Measurements from ENCODE around the gene ZNF687. TPM values are rescaled to one million over a fixed set of nuclear protein-coding genes. Genes with fewer than 3 reads are reported as not detected.
A peak's percentile ranks its signal among the peaks of the same experiment; 100 is the strongest.

The ZNF687 gene
- polyA plus RNA-seq, 1 experiment = 19.8 TPM

DNA sequence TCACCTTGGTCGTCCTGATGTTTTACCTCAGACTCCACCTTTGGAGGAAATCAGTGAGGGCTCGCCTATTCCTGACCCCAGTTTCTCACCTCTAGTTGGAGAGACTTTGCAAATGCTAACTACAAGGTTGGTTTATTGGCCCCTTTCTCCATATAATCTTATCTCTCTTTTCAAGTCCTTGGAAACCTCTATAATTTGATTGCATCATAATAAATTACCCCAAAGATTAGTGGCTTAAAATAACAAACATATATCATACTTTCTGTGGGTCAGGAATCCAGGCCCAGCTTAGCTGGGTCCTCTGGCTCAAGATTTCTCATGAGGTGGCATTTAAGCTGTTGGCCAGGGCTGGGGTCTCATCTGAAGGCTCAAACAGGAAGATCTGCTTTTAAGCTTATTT, 39.7 kb upstream of the ZNF687 start:
- H3K36me3 ChIP-seq (ENCODE audit: control insufficient read depth, insufficient read depth, low read length) = peaks cover 30% of the 10 kb centered on the region
- no peaks in the 10 kb centered on the region for H3K27me3 ChIP-seq (ENCODE audit: control insufficient read depth, insufficient read depth, low read length)
- TF ChIP-seq, protein P1, sequence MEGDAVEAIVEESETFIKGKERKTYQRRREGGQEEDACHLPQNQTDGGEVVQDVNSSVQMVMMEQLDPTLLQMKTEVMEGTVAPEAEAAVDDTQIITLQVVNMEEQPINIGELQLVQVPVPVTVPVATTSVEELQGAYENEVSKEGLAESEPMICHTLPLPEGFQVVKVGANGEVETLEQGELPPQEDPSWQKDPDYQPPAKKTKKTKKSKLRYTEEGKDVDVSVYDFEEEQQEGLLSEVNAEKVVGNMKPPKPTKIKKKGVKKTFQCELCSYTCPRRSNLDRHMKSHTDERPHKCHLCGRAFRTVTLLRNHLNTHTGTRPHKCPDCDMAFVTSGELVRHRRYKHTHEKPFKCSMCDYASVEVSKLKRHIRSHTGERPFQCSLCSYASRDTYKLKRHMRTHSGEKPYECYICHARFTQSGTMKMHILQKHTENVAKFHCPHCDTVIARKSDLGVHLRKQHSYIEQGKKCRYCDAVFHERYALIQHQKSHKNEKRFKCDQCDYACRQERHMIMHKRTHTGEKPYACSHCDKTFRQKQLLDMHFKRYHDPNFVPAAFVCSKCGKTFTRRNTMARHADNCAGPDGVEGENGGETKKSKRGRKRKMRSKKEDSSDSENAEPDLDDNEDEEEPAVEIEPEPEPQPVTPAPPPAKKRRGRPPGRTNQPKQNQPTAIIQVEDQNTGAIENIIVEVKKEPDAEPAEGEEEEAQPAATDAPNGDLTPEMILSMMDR (IDR thresholded peaks at IDR 0.05; ENCODE audit: insufficient read depth, low read depth, low read length) = no peak
- no peak for DNase-seq (ENCODE audit: low read depth)
- POLR2A ChIA-PET = no interaction called here
- no peak overlapping the region for H3K4me3 ChIP-seq (ENCODE audit: low read depth, low read length)
- CTCF ChIA-PET = interaction anchor here (0.6 to 2.5 kb wide), 2 partner anchors 10 to 248 kb away, joined by 3 to 13 read pairs; no protein-coding TSS in a partner anchor

DNA sequence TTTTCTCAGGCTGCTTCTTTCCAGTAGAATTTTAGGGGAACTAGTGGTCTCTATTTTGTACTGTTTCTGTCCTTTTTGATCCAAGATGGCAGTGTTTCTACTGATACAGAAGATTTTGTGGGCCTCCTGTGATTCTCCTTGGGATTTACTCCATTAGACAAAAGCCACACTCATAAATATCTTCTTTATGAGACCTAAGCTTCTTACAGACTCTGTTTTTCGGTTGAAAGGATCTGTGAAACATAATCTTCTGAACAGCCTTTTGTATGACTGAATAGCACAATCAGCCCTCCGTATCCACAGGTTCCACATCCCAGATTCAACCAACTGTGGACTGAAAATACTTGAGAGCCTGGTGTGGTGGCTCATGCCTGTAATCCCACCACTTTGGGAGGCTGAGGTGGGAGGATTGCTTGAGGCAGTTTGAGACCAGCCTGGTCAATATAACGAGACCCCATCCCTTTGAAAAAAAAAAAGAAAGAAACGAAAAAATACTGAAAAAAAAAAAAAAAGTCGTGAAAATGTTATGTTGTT, 38.3 kb upstream of the ZNF687 start:
- POLR2A ChIA-PET = no interaction called here
- DNase-seq (ENCODE audit: low read depth) = no peak
- H3K36me3 ChIP-seq (ENCODE audit: control insufficient read depth, insufficient read depth, low read length) = peaks cover 30% of the 10 kb centered on the region
- TF ChIP-seq, protein P1 (IDR thresholded peaks at IDR 0.05; ENCODE audit: insufficient read depth, low read depth, low read length) = no peak
- H3K27me3 ChIP-seq (ENCODE audit: control insufficient read depth, insufficient read depth, low read length) = no peaks in the 10 kb centered on the region
- CTCF ChIA-PET = interaction anchor here (2.5 kb wide), 1 partner anchor 9 kb away, joined by 13 read pairs; no protein-coding TSS in a partner anchor
- no peak overlapping the region for H3K4me3 ChIP-seq (ENCODE audit: low read depth, low read length)

DNA sequence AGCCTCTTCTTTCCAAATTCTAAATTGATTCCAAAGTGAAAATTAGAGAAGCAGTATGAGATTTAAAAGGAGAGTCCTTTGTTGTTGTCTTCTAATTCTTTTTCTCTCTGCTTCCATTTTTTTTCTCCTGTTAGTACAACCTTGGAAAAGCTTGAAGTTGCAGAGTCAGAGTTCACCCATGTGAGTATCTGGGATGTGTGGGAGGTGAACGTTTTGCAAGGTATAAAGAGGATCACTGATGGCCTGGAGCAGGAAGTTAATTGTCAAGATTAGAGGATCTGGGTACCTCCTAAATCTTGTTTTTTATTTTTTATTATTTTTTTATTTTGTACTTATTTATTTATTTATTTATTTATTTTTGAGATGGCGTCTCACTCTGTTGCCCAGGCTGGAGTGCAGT, 35.3 kb upstream of the ZNF687 start:
- POLR2A ChIA-PET = interaction anchor here (1.4 kb wide), 1 partner anchor 57 kb away, joined by 3 read pairs; the partner anchor contains the start of gene VPS72

DNA sequence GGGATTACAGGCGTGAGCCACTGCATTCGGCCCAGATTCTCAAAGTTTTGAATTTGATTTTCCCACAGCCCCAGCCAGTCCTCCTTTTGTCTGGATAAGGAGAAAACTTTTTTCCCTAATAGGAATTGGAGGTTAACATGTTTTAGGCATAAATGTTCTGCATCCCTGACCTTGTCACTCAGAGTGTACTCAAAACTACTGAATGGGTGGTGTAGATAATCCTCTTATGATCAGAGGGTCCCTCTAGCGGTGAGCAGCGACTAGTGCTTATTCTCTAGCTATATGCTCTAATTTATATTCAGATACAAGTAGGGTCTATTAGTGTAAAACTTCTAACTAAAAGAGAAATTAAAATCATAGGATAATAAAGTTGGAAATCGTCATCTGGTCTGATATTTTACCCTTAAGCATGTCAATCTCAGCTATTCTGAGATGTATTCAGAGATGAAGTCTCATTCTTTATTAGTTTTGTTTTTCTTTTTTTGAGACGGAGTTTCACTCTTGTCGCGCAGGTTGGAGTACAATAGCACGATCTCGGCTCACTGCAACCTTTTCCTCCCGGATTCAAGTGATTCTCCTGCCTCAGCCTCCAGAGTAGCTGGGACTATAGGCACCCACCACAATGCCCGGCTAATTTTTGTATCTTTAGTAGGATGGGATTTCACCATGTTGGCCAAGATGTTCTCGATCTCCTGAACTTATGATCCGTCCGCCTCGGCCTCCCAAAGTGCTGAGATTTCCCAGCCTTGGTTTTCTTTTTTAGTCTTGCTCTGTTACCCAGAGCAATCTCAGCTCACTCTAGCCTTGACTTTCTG, 30.2 kb upstream of the ZNF687 start:
- H3K36me3 ChIP-seq (ENCODE audit: control insufficient read depth, insufficient read depth, low read length) = peaks cover 7% of the 10 kb centered on the region
- ChIA-PET CTCF (interaction anchor here (0.5 to 5.2 kb wide), 28 partner anchors 8 to 737 kb away, joined by 3 to 43 read pairs (median 5); partner anchors contain the start of genes MINDY1 and VPS72), POLR2A (interaction anchor here (0.6 kb wide), 1 partner anchor 57 kb away, joined by 17 read pairs; no protein-coding TSS in a partner anchor)
- H3K4me3 ChIP-seq (ENCODE audit: low read depth, low read length) = no peak overlapping the region
- DNase-seq (ENCODE audit: low read depth) = peak; percentile 15
- no peaks in the 10 kb centered on the region for H3K27me3 ChIP-seq (ENCODE audit: control insufficient read depth, insufficient read depth, low read length)
- TF ChIP-seq, protein P1 (IDR thresholded peaks at IDR 0.05; ENCODE audit: insufficient read depth, low read depth, low read length) = peak; percentile 85

More for the DNA sequence above, 35.3 kb upstream of the ZNF687 start:
- H3K4me3 ChIP-seq (ENCODE audit: low read depth, low read length) = no peak overlapping the region
- DNase-seq (ENCODE audit: low read depth) = no peak
- TF ChIP-seq, protein P1 (IDR thresholded peaks at IDR 0.05; ENCODE audit: insufficient read depth, low read depth, low read length) = no peak
- H3K27me3 ChIP-seq (ENCODE audit: control insufficient read depth, insufficient read depth, low read length) = no peaks in the 10 kb centered on the region
- peaks cover 28% of the 10 kb centered on the region for H3K36me3 ChIP-seq (ENCODE audit: control insufficient read depth, insufficient read depth, low read length)
- CTCF ChIA-PET = interaction anchor here (1.4 kb wide), 1 partner anchor 46 kb away, joined by 3 read pairs; no protein-coding TSS in a partner anchor
